Measurements from ENCODE around the gene MICAL2.

- TF ChIP-seq POLR2A (IDR thresholded peaks at IDR 0.05; ENCODE audit: low read depth) (no peak), CTCF (IDR thresholded peaks at IDR 0.05) (no peak), POLR2AphosphoS5 (IDR thresholded peaks at IDR 0.05) (peak; percentile 12 to 57)
Measured at GRCh38 chr11:12113294-12113693, 2.9 kb downstream of the MICAL2 start.

Data from esophagus muscularis mucosa (tissue), 3 donors.